ENCODE measurements around the gene BIRC3. TPM values are rescaled to one million over a fixed set of nuclear protein-coding genes. Genes with fewer than 3 reads are reported as not detected.

BIRC3 gene
- polyA plus RNA-seq, 1 donor: 1.7 TPM

- DNase-seq: no peak
Observed at GRCh38 chr11:102377891-102378290, 60.6 kb downstream of the BIRC3 start.

GRCh38 chr11:102378818-102379217 lies 61.5 kb downstream of the BIRC3 start:
- DNase-seq: no peak

- no peak for DNase-seq
Observed at GRCh38 chr11:102382384-102382783, 65.1 kb downstream of the BIRC3 start.

DNA sequence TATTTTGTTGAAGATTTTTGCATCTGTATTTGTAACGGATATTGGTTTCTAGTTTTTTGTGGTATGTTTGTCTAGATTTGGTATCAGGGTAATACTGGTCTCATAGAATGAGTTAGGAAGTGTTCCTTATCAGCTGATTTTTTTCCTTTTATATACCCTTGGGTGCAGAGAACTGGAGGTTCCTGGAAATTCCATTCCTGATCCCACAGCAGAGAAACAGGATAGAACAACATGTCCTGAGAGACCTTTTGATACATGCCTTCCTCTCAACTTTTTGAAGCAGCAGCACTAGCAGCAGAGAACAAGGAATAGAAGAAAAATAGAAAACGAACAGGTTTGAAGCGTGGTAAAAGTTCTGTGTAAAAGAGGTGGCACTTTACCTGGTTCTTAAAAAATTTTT lies 66.6 kb downstream of the BIRC3 start:
- DNase-seq: no peak

- no peak for DNase-seq
Observed at GRCh38 chr11:102384419-102385079, 67.3 kb downstream of the BIRC3 start.

DNA sequence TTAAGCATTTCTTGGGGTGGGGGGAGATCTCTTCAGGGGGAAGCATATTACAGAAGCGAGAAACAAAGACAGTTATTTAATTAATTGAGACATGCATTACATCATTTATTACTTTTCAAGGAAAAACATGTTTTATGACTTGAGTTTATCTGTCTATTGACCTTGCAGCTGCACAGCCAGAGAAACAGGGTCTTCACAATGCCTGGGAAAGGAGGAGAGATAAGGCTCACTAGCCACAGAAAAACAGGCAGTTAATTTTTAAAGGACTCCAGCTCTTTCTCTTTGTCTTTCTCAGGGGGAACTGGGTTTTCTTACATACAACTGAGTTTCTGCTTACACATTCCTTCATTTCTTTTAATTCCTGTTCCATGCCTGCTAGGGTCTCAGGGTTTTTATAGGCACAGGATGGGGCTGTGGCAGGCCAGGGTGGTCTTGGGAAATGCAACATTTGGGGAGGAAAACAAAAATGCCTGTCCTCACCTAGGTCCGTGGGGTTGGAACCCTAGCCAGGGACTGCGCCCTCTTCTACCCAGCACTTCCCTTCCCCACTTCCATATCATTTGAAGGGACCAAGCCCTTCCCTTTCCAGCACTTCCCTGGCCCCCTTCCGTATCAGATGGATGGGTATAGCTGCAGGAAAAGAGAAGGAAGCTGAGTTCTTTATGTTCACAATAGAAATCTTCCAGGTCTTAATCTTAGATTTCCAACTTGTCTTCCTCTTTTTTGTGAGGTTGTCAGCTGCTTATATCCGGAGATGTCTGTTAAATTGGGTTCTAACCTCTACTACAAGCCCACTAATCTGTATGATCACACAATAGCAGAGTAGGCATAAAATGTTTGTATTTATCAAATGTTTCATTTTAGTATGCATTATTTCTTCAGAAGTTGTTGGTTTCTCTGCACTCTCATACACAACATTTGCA lies 68.1 kb downstream of the BIRC3 start:
- DNase-seq: no peak

GRCh38 chr11:102386136-102386734 lies 69.0 kb downstream of the BIRC3 start:
- DNase-seq: no peak

- DNase-seq: no peak
Observed at GRCh38 chr11:102387043-102387781, 69.9 kb downstream of the BIRC3 start.

Other genes starting within 250 kb of the BIRC3 start
- gene YAP1, start 207.0 kb upstream of the BIRC3 start, polyA plus RNA-seq (ENCODE audit: insufficient read length): 78.8 TPM
- gene BIRC2, start 29.7 kb downstream of the BIRC3 start, polyA plus RNA-seq (ENCODE audit: insufficient read length): 39.9 TPM
- 138 TPM for gene TMEM123, start 135.3 kb downstream of the BIRC3 start, polyA plus RNA-seq (ENCODE audit: insufficient read length)
- 0.18 TPM for gene MMP7, start 213.3 kb downstream of the BIRC3 start, polyA plus RNA-seq (ENCODE audit: insufficient read length)